ENCODE results near the gene CTNNBL1. TPM values are rescaled to one million over a fixed set of nuclear protein-coding genes. Genes with fewer than 3 reads are reported as not detected.

The CTNNBL1 gene
- total and polyA plus RNA-seq, 8 donors = 14.8 to 34.9 (median 21.3) TPM

DNA sequence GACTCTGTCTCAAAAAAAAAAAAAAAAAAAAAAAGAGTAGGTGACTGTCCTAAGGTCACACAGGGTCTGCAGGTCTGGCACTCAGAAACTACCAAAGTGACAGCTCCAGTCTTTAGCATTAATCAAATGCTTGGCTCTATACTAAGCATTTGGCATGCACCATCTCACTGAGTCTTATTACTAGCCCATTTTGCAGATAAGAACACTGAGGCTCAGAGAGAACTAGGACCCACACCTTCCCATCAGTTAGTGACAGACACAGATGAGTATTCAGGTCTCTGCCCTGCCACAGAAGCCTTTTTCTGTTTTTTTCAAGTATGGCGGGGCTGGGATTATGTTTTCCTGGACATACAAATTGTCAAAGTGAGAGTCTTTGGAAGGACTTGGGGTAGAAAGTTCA, 186.0 kb downstream of the CTNNBL1 start:
- FAIRE-seq (no peak), DNase-seq (no peak)
- H3K36me3 ChIP-seq = no peaks in the 10 kb centered on the region

DNA sequence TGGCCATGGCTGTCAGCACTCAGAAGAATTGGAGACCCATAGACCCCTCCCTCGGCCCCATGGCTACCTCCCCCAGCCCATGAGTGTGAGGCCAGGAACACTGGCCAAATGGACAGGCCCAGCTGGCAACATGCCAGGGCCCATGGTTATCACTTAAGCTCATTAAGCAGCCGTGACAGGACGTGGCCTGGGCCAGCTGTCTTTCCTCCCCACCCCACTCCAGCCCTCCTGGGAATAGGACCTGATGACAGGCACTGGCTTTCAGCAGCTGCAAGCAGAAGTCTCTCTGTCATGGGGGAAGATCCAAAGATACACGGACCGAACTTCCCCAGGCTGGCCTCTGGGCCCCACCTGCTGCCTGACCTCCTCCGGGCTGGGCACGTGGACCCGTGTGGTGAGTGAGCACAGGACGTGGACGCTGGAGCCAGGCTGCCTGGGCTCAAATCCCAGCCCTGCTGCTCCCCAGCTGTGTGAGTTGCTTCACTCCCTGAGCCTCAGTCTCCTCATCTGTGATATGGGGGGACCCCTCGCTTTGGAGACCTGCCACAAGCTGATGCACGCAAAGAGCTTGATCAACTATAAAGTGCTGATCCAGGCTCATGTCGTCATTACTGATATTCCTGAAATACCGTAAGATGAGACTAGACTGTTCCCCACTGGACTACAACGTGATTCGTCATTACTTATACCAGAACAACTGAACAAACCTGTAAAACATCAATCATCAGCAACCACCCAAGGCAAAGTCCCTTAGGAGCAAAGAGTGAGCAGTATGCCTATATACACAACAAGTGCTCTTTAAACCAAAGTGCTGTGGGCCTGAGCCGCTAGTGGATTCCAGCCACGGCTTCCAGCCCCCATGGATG, 187.1 kb downstream of the CTNNBL1 start:
- intact Hi-C loops (cut with DNase I) = no loop called here
- Histone ChIP-seq H3K4me1 (no peaks in the 10 kb centered on the region), H3K4me3 (no peak overlapping the region), H3K9me3 (no peaks in the 10 kb centered on the region), H3K27ac (no peak overlapping the region), H3K36me3 (no peaks in the 10 kb centered on the region), H3K27me3 (no peaks in the 10 kb centered on the region)
- 45% methylated on average over 18 of the region's 18 CpGs for WGBS, 2 donors
- ATAC-seq (peak; percentile 13 to 67 (median 30)), DNase-seq (peak in 4 of 6 donors; percentile 21 to 80 (median 48)), FAIRE-seq (no peak)
- TF ChIP-seq, protein P1, sequence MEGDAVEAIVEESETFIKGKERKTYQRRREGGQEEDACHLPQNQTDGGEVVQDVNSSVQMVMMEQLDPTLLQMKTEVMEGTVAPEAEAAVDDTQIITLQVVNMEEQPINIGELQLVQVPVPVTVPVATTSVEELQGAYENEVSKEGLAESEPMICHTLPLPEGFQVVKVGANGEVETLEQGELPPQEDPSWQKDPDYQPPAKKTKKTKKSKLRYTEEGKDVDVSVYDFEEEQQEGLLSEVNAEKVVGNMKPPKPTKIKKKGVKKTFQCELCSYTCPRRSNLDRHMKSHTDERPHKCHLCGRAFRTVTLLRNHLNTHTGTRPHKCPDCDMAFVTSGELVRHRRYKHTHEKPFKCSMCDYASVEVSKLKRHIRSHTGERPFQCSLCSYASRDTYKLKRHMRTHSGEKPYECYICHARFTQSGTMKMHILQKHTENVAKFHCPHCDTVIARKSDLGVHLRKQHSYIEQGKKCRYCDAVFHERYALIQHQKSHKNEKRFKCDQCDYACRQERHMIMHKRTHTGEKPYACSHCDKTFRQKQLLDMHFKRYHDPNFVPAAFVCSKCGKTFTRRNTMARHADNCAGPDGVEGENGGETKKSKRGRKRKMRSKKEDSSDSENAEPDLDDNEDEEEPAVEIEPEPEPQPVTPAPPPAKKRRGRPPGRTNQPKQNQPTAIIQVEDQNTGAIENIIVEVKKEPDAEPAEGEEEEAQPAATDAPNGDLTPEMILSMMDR (IDR thresholded peaks at IDR 0.05) = no peak

More for the DNA sequence above, 186.0 kb downstream of the CTNNBL1 start:
- intact Hi-C loops (cut with DNase I) = no loop called here
- TF ChIP-seq, protein P1 (IDR thresholded peaks at IDR 0.05) = no peak
- 93 to 100% methylated on average over 1 of the region's 1 CpG for WGBS, 2 donors
- no peaks in the 10 kb centered on the region for H3K27me3 ChIP-seq
- ATAC-seq = no peak
- no peak overlapping the region for H3K4me3 ChIP-seq
- H3K9me3 ChIP-seq = no peaks in the 10 kb centered on the region
- H3K27ac ChIP-seq = no peak overlapping the region
- no peaks in the 10 kb centered on the region for H3K4me1 ChIP-seq

DNA sequence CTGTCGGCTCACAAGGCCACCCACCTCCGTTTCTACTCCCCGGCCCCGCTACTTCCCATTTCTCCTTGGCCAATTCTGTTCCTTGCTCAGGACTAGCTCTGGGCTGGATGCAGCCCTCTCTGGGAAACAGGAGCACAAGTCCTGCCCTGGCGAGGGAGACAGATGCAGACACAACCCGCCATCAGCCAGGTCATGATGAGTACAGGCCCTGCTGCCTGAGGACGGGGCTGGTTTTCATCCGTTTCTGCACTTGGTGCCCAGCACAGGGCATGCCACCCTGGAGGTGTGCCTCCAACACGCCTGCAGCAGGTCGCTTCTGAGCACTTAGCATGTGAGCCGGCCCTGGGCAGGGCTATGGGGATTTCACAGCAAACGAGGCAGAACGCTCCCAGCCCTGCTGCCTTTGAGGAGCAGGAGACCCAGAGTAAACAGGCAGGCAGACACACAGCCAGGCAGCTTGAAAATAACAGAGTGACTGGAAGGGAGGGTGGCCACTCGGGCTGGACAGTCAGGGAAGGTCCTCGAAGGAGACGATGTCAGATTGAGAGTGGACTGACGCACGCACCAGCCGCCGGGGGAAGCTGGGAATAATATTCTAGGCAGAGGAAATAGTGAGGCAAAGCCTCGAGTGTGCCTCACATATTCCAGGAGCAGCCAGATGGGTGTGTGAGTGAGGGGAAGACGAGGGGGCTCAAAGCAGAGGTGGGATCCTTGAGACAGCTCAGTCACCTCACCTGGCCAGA, 187.9 kb downstream of the CTNNBL1 start:
- Histone ChIP-seq H3K36me3 (no peaks in the 10 kb centered on the region), H3K4me1 (no peaks in the 10 kb centered on the region), H3K27me3 (no peaks in the 10 kb centered on the region), H3K4me3 (no peak overlapping the region), H3K27ac (no peak overlapping the region), H3K9me3 (no peaks in the 10 kb centered on the region)
- FAIRE-seq = no peak
- TF ChIP-seq, protein P1 (IDR thresholded peaks at IDR 0.05) = no peak
- no peak for ATAC-seq
- WGBS, 2 donors = 78 to 80% methylated on average over 22 of the region's 22 CpGs
- no peak for DNase-seq
- intact Hi-C loops (cut with DNase I) = no loop called here

DNA sequence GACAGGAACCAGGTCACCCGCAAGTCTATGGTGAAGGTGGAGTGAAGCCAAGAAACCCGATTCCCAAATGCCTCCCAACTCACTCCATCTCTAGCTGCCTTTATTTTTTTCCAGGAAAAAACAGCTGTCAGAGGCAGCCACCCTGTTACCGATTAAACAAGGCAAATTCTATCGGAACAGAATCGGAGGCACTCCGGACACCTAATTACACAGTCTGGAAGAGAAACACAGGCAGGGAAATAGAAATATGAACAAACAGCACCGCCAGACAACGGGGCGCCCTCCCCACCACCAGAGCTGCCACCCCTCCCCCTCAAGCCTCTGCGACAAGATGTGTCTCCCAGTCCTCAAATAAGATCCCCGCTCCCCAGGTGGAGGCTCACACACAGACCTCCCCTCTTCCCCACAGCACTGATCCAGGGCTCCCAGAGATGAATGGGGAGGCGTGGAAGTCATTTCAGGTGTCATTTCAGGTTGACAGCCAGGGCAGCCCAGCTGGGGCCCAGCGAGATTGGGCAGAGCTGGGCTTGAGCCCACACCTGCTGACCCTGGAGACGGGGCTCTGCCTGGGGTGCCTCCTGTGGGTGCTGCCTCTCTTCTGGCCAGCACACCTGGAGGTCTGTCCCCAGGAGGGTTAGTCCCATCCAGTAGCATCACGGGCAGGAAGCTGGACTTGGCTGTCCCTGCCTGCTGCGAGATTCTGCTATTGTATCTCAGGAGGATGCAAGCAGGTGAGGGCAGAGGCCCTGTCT, 189.3 kb downstream of the CTNNBL1 start:
- FAIRE-seq = no peak
- no peaks in the 10 kb centered on the region for H3K36me3 ChIP-seq
- H3K9me3 ChIP-seq = no peaks in the 10 kb centered on the region
- TF ChIP-seq, protein P1 (IDR thresholded peaks at IDR 0.05) = no peak
- no peak for DNase-seq
- ATAC-seq = no peak
- 67 to 72% methylated on average over 16 of the region's 16 CpGs for WGBS, 2 donors
- intact Hi-C loops (cut with DNase I) = no loop called here
- H3K4me3 ChIP-seq = no peak overlapping the region
- H3K27ac ChIP-seq = no peak overlapping the region
- no peaks in the 10 kb centered on the region for H3K4me1 ChIP-seq
- H3K27me3 ChIP-seq = no peaks in the 10 kb centered on the region
